WTC11 (cell line): ENCODE results near the gene TFF2. TPM values are rescaled to one million over a fixed set of nuclear protein-coding genes. Genes with fewer than 3 reads are reported as not detected.

Experiments
- ATAC-seq: fragments of 200-7000 bp; cut with Tn5 transposase; 2 replicates; pipeline ENCODE4 v1.10.0; 2021; ENCODE audit warnings: mild to moderate bottlenecking, moderate library complexity
- CTCF ChIA-PET: fragments of 300-600 bp; sonication (Branson Sonifier 250); formaldehyde crosslinking; loops from one replicate; lab custom pipeline; 2021; ENCODE audit warnings: antibody characterized with exemption; lab: Charles Lee
- POLR2A ChIA-PET: fragments of 350-600 bp; sonication (Branson Sonifier 250); formaldehyde crosslinking; loops from one replicate; lab custom pipeline; 2021; ENCODE audit warnings: antibody characterized with exemption; lab: Charles Lee
- DNase-seq: peaks from one replicate; pipeline ENCODE4 v3.0.0; 2021; ENCODE audit warnings: low spot score
- H3K27ac Mint-ChIP-seq: 2 replicates; pipeline ENCODE4 v1.8.0; 2021; ENCODE audit warnings: mixed read lengths
- H3K27me3 Mint-ChIP-seq: 2 replicates; pipeline ENCODE4 v1.8.0; 2021; ENCODE audit warnings: low read depth, mild to moderate bottlenecking, moderate library complexity, mixed read lengths
- H3K36me3 Mint-ChIP-seq: 2 replicates; pipeline ENCODE4 v1.8.0; 2021; ENCODE audit warnings: mixed read lengths
- H3K4me1 Mint-ChIP-seq: 2 replicates; pipeline ENCODE4 v1.8.0; 2022; ENCODE audit warnings: mixed read lengths
- H3K4me3 Mint-ChIP-seq: 2 replicates; pipeline ENCODE4 v1.8.0; 2021; ENCODE audit warnings: mild to moderate bottlenecking, moderate library complexity, mixed read lengths
- H3K9me3 Mint-ChIP-seq: 2 replicates; pipeline ENCODE4 v1.8.0; 2021; ENCODE audit warnings: mixed read lengths
- ATF1 ChIP-seq: sonication (generic); formaldehyde crosslinking; IDR thresholded peaks from 2 replicates; pipeline ENCODE4 v1.8.1; 2023; ENCODE audit warnings: mild to moderate bottlenecking, moderate library complexity, missing genetic modification reagents
- FOXJ3 ChIP-seq: sonication (generic); formaldehyde crosslinking; IDR thresholded peaks from 2 replicates; pipeline ENCODE4 v1.9.0; 2021; ENCODE audit warnings: missing genetic modification reagents, mild to moderate bottlenecking, borderline replicate concordance
- NFATC4 ChIP-seq: fragments of 250-450 bp; sonication (Bioruptor Pico); IDR thresholded peaks from 2 replicates; pipeline ENCODE4 v1.9.0; 2021; ENCODE audit warnings: mild to moderate bottlenecking
- OVOL2 ChIP-seq: fragments of 250-450 bp; sonication (Bioruptor Pico); IDR thresholded peaks from 2 replicates; pipeline ENCODE4 v1.9.0; 2021; ENCODE audit warnings: mild to moderate bottlenecking, borderline replicate concordance
- PRRX2 ChIP-seq: fragments of 250-450 bp; sonication (Bioruptor Pico); IDR thresholded peaks from 2 replicates; pipeline ENCODE4 v1.8.0; 2021; ENCODE audit warnings: mild to moderate bottlenecking
- total RNA-seq: library from RNA; stranded (reverse); gene quantifications from 3 replicates; pipeline ENCODE4 v1.2.3, GENCODE V29; 2021
- TF ChIP-seq, protein P1 (sequence below): sonication (generic); formaldehyde crosslinking; IDR thresholded peaks from 2 replicates; pipeline ENCODE4 v1.8.0; 2022; ENCODE audit warnings: mild to moderate bottlenecking, missing genetic modification reagents
- TF ChIP-seq, protein P2 (sequence below): sonication (generic); formaldehyde crosslinking; IDR thresholded peaks from 2 replicates; pipeline ENCODE4 v1.8.0; 2023; ENCODE audit warnings: missing genetic modification reagents, mild to moderate bottlenecking, borderline replicate concordance
- TF ChIP-seq, protein P3 (sequence below): sonication (generic); formaldehyde crosslinking; IDR thresholded peaks from 2 replicates; pipeline ENCODE4 v1.8.1; 2022; ENCODE audit warnings: mild to moderate bottlenecking, missing genetic modification reagents, moderate library complexity, borderline replicate concordance
- TF ChIP-seq, protein P4 (sequence below): fragments of 250-450 bp; sonication (Bioruptor Pico); IDR thresholded peaks from 2 replicates; pipeline ENCODE4 v1.9.0; 2021; ENCODE audit warnings: moderate library complexity, mild to moderate bottlenecking, inconsistent platforms, borderline replicate concordance
- TF ChIP-seq, protein P5 (sequence below): sonication (generic); formaldehyde crosslinking; IDR thresholded peaks from 2 replicates; pipeline ENCODE4 v1.8.1; 2022; ENCODE audit warnings: low read depth, mild to moderate bottlenecking, moderate library complexity, missing genetic modification reagents, borderline replicate concordance
- TF ChIP-seq, protein P6 (sequence below): sonication (generic); formaldehyde crosslinking; IDR thresholded peaks from 2 replicates; pipeline ENCODE4 v1.8.0; 2023; ENCODE audit warnings: mild to moderate bottlenecking, missing genetic modification reagents
- TF ChIP-seq, protein P7 (sequence below): sonication (generic); formaldehyde crosslinking; IDR thresholded peaks from 2 replicates; pipeline ENCODE4 v1.8.1; 2022; ENCODE audit warnings: mild to moderate bottlenecking, moderate library complexity, missing genetic modification reagents
- TF ChIP-seq, protein P8 (sequence below): fragments of 250-450 bp; sonication (Bioruptor Pico); IDR thresholded peaks from 2 replicates; pipeline ENCODE4 v1.9.0; 2021; ENCODE audit warnings: mild to moderate bottlenecking
- TF ChIP-seq, protein P9 (sequence below): sonication (generic); formaldehyde crosslinking; IDR thresholded peaks from 2 replicates; pipeline ENCODE4 v1.8.0; 2022; ENCODE audit warnings: mild to moderate bottlenecking, missing genetic modification reagents

Gene TFF2
- total RNA-seq, 1 experiment from 2014 or later = 0.33 TPM

DNA sequence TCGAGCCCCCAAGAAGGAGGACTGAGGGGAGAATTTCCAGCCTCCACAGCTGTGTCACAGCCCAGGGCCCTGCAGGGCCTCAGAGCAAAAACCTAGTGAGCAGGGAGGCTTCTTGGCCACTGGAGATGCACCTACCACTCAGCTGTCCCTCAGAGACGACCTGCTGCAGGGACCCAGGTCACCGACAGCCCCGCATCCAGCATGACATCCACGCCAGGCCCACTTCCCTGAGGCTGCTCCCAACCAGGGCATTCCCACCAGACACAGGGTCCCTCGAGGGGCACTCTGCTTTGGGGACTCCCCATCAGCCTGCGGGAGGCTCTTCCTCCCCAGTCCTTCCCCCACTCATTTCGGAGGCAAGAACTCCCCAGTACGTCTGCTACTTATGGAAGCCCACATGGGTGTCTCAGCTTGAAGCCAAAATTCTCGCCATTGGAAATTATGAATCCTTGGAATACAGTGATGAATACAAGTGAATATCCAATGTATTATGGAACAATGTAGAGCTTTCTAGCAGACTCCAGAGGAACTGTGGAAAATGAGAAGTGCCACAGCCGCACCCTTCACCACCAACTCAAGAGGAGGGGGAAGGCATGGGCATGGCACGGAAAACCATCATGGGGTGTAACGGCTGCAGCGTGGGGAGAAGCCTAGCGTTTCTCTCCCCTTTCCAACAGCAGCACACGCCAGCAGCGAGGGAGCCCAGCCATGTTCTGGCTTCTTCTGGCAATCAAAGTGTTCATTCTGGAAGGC is 42.5 kb downstream of the TFF2 start:
- Mint-ChIP-seq H3K27me3 (peaks cover 6% of the 10 kb centered on the region), H3K4me1 (peaks cover 20% of the 10 kb centered on the region), H3K9me3 (no peaks in the 10 kb centered on the region), H3K36me3 (no peaks in the 10 kb centered on the region), H3K4me3 (no peak overlapping the region), H3K27ac (no peak overlapping the region)
- DNase-seq = no peak
- ChIA-PET POLR2A (no interaction called here), CTCF (interaction anchor here (0.6 to 1.8 kb wide), 4 partner anchors 30 to 246 kb away, joined by 3 to 20 read pairs (median 6); no protein-coding TSS in a partner anchor)
- TF ChIP-seq, protein P1, sequence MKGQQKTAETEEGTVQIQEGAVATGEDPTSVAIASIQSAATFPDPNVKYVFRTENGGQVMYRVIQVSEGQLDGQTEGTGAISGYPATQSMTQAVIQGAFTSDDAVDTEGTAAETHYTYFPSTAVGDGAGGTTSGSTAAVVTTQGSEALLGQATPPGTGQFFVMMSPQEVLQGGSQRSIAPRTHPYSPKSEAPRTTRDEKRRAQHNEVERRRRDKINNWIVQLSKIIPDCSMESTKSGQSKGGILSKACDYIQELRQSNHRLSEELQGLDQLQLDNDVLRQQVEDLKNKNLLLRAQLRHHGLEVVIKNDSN (CRISPR knock-in tag) = no peak
- no peak for TF ChIP-seq PRRX2
- ATAC-seq = no peak

DNA sequence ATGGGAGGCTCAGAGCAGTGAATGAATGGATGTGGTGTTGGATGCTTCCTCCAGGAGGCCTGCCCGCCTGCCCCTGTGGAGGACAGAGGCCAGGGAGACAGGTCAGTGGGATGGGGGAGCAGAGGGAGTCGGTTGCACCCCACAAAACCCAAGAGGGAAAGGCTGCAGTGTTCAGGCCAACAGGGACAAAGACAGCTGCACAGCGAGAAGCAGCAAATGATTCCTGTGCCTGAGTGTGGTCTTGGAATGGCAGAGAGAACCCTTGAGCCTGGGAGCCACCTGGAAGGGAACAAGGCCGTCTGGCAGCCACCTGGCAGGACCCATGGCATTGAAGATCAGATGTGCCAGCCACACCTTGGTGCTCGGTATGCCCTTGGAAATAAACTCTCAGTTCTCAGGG is 43.7 kb downstream of the TFF2 start:
- TF ChIP-seq, protein P2, sequence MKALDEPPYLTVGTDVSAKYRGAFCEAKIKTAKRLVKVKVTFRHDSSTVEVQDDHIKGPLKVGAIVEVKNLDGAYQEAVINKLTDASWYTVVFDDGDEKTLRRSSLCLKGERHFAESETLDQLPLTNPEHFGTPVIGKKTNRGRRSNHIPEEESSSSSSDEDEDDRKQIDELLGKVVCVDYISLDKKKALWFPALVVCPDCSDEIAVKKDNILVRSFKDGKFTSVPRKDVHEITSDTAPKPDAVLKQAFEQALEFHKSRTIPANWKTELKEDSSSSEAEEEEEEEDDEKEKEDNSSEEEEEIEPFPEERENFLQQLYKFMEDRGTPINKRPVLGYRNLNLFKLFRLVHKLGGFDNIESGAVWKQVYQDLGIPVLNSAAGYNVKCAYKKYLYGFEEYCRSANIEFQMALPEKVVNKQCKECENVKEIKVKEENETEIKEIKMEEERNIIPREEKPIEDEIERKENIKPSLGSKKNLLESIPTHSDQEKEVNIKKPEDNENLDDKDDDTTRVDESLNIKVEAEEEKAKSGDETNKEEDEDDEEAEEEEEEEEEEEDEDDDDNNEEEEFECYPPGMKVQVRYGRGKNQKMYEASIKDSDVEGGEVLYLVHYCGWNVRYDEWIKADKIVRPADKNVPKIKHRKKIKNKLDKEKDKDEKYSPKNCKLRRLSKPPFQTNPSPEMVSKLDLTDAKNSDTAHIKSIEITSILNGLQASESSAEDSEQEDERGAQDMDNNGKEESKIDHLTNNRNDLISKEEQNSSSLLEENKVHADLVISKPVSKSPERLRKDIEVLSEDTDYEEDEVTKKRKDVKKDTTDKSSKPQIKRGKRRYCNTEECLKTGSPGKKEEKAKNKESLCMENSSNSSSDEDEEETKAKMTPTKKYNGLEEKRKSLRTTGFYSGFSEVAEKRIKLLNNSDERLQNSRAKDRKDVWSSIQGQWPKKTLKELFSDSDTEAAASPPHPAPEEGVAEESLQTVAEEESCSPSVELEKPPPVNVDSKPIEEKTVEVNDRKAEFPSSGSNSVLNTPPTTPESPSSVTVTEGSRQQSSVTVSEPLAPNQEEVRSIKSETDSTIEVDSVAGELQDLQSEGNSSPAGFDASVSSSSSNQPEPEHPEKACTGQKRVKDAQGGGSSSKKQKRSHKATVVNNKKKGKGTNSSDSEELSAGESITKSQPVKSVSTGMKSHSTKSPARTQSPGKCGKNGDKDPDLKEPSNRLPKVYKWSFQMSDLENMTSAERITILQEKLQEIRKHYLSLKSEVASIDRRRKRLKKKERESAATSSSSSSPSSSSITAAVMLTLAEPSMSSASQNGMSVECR = no peak
- TF ChIP-seq OVOL2 (CRISPR knock-in tag) (no peak), FOXJ3 (CRISPR knock-in tag) (no peak), NFATC4 (no peak), ATF1 (no peak)
- TF ChIP-seq, protein P3, sequence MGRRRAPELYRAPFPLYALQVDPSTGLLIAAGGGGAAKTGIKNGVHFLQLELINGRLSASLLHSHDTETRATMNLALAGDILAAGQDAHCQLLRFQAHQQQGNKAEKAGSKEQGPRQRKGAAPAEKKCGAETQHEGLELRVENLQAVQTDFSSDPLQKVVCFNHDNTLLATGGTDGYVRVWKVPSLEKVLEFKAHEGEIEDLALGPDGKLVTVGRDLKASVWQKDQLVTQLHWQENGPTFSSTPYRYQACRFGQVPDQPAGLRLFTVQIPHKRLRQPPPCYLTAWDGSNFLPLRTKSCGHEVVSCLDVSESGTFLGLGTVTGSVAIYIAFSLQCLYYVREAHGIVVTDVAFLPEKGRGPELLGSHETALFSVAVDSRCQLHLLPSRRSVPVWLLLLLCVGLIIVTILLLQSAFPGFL (CRISPR knock-in tag) = no peak
- TF ChIP-seq, protein P4, sequence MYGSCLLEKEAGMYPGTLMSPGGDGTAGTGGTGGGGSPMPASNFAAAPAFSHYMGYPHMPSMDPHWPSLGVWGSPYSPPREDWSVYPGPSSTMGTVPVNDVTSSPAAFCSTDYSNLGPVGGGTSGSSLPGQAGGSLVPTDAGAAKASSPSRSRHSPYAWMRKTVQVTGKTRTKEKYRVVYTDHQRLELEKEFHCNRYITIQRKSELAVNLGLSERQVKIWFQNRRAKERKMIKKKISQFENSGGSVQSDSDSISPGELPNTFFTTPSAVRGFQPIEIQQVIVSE (CRISPR knock-in tag) = no peak
- TF ChIP-seq, protein P5, sequence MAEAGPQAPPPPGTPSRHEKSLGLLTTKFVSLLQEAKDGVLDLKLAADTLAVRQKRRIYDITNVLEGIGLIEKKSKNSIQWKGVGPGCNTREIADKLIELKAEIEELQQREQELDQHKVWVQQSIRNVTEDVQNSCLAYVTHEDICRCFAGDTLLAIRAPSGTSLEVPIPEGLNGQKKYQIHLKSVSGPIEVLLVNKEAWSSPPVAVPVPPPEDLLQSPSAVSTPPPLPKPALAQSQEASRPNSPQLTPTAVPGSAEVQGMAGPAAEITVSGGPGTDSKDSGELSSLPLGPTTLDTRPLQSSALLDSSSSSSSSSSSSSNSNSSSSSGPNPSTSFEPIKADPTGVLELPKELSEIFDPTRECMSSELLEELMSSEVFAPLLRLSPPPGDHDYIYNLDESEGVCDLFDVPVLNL (CRISPR knock-in tag) = no peak
- TF ChIP-seq, protein P6, sequence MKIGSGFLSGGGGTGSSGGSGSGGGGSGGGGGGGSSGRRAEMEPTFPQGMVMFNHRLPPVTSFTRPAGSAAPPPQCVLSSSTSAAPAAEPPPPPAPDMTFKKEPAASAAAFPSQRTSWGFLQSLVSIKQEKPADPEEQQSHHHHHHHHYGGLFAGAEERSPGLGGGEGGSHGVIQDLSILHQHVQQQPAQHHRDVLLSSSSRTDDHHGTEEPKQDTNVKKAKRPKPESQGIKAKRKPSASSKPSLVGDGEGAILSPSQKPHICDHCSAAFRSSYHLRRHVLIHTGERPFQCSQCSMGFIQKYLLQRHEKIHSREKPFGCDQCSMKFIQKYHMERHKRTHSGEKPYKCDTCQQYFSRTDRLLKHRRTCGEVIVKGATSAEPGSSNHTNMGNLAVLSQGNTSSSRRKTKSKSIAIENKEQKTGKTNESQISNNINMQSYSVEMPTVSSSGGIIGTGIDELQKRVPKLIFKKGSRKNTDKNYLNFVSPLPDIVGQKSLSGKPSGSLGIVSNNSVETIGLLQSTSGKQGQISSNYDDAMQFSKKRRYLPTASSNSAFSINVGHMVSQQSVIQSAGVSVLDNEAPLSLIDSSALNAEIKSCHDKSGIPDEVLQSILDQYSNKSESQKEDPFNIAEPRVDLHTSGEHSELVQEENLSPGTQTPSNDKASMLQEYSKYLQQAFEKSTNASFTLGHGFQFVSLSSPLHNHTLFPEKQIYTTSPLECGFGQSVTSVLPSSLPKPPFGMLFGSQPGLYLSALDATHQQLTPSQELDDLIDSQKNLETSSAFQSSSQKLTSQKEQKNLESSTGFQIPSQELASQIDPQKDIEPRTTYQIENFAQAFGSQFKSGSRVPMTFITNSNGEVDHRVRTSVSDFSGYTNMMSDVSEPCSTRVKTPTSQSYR = no peak
- TF ChIP-seq, protein P7, sequence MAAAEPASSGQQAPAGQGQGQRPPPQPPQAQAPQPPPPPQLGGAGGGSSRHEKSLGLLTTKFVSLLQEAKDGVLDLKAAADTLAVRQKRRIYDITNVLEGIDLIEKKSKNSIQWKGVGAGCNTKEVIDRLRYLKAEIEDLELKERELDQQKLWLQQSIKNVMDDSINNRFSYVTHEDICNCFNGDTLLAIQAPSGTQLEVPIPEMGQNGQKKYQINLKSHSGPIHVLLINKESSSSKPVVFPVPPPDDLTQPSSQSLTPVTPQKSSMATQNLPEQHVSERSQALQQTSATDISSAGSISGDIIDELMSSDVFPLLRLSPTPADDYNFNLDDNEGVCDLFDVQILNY (CRISPR knock-in tag) = no peak
- TF ChIP-seq, protein P8, sequence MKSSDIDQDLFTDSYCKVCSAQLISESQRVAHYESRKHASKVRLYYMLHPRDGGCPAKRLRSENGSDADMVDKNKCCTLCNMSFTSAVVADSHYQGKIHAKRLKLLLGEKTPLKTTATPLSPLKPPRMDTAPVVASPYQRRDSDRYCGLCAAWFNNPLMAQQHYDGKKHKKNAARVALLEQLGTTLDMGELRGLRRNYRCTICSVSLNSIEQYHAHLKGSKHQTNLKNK (CRISPR knock-in tag) = no peak
- TF ChIP-seq, protein P9, sequence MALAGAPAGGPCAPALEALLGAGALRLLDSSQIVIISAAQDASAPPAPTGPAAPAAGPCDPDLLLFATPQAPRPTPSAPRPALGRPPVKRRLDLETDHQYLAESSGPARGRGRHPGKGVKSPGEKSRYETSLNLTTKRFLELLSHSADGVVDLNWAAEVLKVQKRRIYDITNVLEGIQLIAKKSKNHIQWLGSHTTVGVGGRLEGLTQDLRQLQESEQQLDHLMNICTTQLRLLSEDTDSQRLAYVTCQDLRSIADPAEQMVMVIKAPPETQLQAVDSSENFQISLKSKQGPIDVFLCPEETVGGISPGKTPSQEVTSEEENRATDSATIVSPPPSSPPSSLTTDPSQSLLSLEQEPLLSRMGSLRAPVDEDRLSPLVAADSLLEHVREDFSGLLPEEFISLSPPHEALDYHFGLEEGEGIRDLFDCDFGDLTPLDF (CRISPR knock-in tag) = no peak
- Mint-ChIP-seq H3K9me3 (no peaks in the 10 kb centered on the region), H3K27me3 (peaks cover 6% of the 10 kb centered on the region), H3K27ac (no peak overlapping the region; the same call in 1 of the 2 replicates), H3K4me3 (no peak overlapping the region), H3K4me1 (peaks cover 10% of the 10 kb centered on the region), H3K36me3 (no peaks in the 10 kb centered on the region)
- DNase-seq = no peak
- ATAC-seq = no peak
- CTCF ChIA-PET = no interaction called here
- POLR2A ChIA-PET = no interaction called here
